ENCODE measurements around the gene HTT. TPM values are rescaled to one million over a fixed set of nuclear protein-coding genes. Genes with fewer than 3 reads are reported as not detected.

HTT gene
- total RNA-seq, 2 experiments from 2014 or later, result 52.2 to 72.7 TPM

DNA sequence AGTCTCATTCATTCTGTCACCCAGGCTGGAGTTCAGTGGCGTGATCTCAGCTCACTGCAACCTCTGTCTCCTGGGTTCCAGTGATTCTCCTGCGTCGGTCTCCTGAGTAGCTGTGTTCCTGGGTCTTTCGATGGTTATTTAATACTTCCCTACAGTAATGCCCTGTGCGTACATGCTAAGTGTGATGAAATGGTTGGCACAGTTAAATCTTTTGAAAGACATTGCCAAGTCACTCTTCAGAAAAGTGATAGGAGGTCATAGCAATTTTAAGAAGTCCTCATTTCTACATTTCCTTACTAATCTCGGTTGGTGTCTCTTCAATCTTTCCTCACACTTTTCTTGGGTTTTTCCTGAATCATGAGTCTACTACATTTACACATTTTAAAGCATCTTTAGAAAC, 14.5 kb upstream of the HTT start:
- H3K4me1 Mint-ChIP-seq, result no peaks in the 10 kb centered on the region
- H3K36me3 Mint-ChIP-seq, result peaks cover 9% of the 10 kb centered on the region
- ATAC-seq, result no peak
- H3K27me3 Mint-ChIP-seq, result peaks cover 2% of the 10 kb centered on the region
- CTCF ChIA-PET, result interaction anchor here (1.2 kb wide), 1 partner anchor 11 kb away, joined by 3 read pairs; no protein-coding TSS in a partner anchor
- no peak overlapping the region for H3K27ac Mint-ChIP-seq
- no peak for DNase-seq
- H3K9me3 Mint-ChIP-seq (ENCODE audit: low read depth), result peaks cover 7% of the 10 kb centered on the region
- H3K4me3 Mint-ChIP-seq, result no peak overlapping the region

DNA sequence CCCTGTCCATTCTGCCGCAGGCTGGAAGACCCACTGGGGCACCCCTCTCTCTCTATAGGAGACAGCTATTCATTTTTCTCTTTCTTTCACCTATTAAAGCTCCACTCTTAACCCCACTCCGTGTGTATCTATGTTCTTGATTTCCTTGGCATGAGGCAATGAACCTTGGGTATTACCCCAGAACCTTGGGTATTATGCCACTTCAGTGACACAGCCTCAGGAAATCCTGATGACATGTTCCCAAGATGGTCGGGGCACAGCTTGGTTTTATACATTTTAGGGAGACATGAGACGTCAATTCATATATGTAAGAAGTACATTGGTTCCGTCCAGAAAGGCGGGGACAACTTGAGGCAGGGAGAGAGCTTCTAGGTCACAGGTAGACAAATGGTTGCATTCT, 13.5 kb upstream of the HTT start:
- CTCF ChIA-PET, result interaction anchor here (0.8 to 1.2 kb wide), 3 partner anchors 8 to 80 kb away, joined by 3 to 4 read pairs (median 3); no protein-coding TSS in a partner anchor
- no peak overlapping the region for H3K4me3 Mint-ChIP-seq

DNA sequence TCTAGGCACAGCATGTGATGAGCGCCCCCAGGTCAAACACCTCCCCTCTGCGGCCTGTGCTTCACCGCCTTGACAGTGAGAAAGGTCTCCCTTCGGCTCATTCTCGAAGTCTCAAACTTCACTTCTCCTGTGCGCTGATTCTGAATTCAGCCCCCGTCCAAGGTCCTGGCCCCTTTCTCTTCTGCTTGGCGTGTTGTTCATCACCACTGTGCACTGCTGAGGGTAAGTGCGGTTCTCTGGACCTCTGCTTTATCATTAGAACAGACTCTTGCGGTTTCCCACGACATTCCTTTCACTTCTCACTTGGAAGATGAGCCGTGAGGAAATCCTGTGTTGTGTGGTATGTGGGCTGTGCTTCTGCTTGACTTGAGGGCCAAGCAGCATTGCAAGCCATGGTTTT, 12.0 kb upstream of the HTT start:
- ATAC-seq (no peak), DNase-seq (no peak)
- Mint-ChIP-seq H3K4me1 (no peaks in the 10 kb centered on the region), H3K27ac (no peak overlapping the region), H3K4me3 (no peak overlapping the region), H3K36me3 (no peaks in the 10 kb centered on the region), H3K27me3 (peaks cover 2% of the 10 kb centered on the region), H3K9me3 (ENCODE audit: low read depth) (no peaks in the 10 kb centered on the region)
- CTCF ChIA-PET, result interaction anchor here (0.9 kb wide), 1 partner anchor 84 kb away, joined by 3 read pairs; no protein-coding TSS in a partner anchor

More for the DNA sequence above, 13.5 kb upstream of the HTT start:
- DNase-seq, result no peak
- Mint-ChIP-seq H3K4me1 (no peaks in the 10 kb centered on the region), H3K9me3 (ENCODE audit: low read depth) (peaks cover 3% of the 10 kb centered on the region), H3K27me3 (peaks cover 2% of the 10 kb centered on the region), H3K27ac (no peak overlapping the region), H3K36me3 (peaks cover 5% of the 10 kb centered on the region)
- ATAC-seq, result no peak

DNA sequence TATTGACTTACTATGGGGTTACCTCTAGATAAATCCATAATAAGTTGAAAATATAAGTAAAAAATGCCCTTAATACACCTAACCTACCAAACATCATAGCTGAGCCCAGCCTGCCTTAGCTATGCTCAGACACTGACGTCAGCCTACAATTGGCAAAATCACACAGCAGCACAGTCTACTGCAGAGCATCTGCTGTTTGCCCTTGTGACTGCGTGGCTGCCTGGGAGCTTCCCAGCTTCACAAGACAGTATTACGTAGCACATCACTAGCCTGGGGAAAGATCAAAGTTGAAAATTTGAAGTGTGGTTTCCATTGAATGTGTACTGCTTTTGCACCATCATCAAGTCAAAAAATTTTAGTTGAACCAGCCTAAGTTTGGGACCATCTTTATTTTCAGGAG, 8.9 kb upstream of the HTT start:
- H3K27me3 Mint-ChIP-seq, result peaks cover 2% of the 10 kb centered on the region
- no peaks in the 10 kb centered on the region for H3K36me3 Mint-ChIP-seq
- no peaks in the 10 kb centered on the region for H3K9me3 Mint-ChIP-seq (ENCODE audit: low read depth)
- no peak overlapping the region for H3K27ac Mint-ChIP-seq
- ATAC-seq, result no peak
- CTCF ChIA-PET, result interaction anchor here (1.0 to 1.3 kb wide), 2 partner anchors 12 to 72 kb away, joined by 3 read pairs; no protein-coding TSS in a partner anchor
- no peak overlapping the region for H3K4me3 Mint-ChIP-seq
- no peaks in the 10 kb centered on the region for H3K4me1 Mint-ChIP-seq
- DNase-seq, result no peak

DNA sequence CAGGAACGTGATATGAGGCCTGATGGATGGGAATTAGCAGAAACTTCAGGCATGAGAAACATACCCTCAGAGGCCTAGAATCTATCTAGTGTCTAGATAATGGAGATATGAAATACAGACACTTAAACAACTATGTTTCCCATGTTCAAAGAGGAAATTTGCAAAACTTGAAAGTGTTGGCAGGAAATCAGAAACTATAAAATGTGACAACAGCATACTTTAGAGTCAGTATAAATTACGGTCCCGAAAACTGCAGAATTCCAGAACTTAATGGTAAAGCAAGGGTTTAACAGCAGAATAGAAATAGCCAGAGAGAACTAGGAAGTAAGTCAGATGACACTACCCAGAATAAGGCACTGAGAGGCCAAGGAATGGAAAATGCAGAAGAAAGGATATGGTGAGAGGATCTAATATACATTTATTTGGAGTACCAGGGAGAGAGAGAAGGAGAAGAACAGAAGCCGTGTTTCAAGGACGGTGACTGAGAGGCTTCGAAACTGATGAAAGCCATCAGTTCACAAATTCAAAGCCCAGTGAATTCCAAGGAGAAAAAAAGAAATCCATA, 7.6 kb upstream of the HTT start:
- ATAC-seq, result no peak
- no peak for DNase-seq
- CTCF ChIA-PET, result no interaction called here
- Mint-ChIP-seq H3K4me1 (no peaks in the 10 kb centered on the region), H3K4me3 (no peak overlapping the region), H3K27ac (no peak overlapping the region), H3K9me3 (ENCODE audit: low read depth) (no peaks in the 10 kb centered on the region), H3K27me3 (no peaks in the 10 kb centered on the region), H3K36me3 (no peaks in the 10 kb centered on the region)

DNA sequence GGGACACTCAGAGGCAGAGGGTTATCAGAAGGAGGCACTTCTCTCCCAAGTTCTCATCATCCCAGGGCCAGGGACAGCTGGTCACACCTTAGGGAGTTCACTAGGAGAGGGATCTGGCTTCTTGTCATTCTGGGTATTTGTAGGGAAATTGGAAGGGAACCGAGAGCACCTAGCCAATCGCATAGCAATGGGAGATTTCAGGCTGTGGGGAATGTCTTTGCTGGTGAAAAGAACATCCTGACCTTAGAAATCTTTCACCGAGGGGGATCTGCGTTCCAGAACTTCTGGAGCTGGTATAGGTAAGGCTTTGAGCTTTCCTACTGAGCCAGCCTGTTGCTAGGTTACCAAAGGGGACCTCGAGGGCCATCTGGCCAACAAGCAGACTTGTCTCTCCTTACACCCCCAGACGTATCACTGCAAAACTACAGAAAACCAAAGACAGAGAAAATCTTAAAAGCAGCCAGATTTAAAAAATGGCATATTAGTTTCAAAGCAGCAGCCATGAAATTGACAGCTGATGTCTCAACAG, 6.9 kb upstream of the HTT start:
- Mint-ChIP-seq H3K4me1 (no peaks in the 10 kb centered on the region), H3K27me3 (no peaks in the 10 kb centered on the region), H3K4me3 (no peak overlapping the region), H3K9me3 (ENCODE audit: low read depth) (no peaks in the 10 kb centered on the region), H3K36me3 (no peaks in the 10 kb centered on the region), H3K27ac (no peak overlapping the region)
- no peak for ATAC-seq
- DNase-seq, result no peak
- CTCF ChIA-PET, result no interaction called here

DNA sequence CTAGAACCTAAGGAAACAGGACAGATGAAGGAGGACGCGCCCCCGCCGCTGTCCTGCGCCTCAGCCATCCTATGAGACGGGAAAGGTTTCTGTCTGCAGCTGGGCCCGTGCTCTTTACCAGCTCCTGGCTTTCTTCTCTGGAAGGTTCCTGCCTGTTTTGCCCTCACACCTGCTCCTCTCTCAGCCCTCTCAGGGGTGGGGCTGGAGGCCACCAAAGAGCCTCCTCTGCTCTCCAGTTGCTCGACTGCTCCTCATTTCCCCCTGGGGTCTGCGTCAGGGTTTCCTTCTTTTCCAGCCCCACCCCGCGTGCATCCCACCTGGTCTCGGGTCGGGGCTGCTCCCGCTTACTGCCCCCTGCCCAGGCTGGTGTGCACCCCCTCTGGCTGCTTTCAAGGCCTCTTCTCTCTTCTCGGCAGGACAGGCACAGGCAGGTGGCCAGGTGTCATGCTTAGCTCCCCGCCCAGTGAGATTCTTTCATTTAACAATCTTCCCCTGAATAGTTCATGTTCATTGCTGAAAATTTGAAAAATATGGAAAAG, 4.8 kb upstream of the HTT start:
- Mint-ChIP-seq H3K4me3 (no peak overlapping the region), H3K4me1 (no peaks in the 10 kb centered on the region), H3K9me3 (ENCODE audit: low read depth) (no peaks in the 10 kb centered on the region), H3K27me3 (no peaks in the 10 kb centered on the region), H3K36me3 (no peaks in the 10 kb centered on the region), H3K27ac (no peak overlapping the region)
- DNase-seq (no peak), ATAC-seq (no peak)
- CTCF ChIA-PET, result interaction anchor here (1.2 kb wide), 1 partner anchor 9 kb away, joined by 3 read pairs; no protein-coding TSS in a partner anchor

DNA sequence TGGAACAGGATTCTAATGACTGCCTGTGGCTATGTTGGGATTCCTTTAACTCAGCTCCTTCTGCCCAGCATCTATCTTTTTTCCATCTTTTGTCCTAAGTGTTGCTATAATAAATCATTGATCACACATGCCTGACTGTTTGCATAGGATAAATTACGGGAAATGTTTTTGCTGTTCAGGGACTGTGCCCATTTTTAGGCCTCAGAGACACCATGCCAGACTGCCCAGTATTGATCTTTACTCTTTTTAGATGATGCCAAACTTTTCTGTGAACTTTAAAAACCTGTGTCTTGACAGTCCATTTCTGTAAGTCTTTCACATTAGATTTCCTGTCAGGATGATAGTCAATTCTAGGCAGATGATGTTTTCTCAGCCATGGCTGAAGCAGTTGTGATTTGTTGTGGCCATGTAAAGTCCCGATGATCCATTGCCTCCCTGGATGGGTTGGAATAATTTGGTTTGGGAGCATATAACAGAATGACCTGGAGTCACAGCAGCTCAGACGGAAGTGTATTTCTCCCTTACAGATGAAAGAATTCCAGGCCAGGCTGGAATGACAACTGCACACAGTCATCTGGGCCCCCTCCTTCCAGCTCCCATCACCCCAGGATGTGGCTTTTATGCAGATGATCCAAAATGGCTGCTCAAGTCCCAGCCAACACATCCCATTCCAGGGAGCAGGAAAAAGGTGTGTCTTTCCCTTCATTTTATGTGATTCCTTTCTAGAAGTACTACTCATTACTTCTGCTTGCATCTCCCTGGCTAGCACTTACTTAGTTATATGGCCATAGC, 3.6 kb upstream of the HTT start:
- peaks cover 7% of the 10 kb centered on the region for H3K4me1 Mint-ChIP-seq

DNA sequence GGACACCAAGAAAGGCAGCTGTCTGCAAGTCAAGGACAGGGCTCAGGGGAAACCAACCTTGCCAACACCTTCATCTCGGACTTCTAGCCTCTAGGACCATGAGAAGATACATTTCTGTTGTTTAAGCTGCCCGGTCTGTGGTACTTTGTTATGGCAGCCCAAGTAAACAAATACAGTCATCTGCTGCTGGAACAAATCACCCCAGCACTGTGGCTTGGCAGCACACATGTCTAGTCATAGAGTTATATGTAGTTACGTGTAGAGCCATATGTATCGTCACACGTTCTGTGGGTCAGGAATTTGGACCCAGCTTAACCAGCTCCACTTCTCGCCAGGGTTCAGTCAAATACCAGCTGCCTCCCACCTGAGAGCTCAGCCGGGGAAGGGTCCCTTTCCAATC, 2.7 kb upstream of the HTT start:
- CTCF ChIA-PET, result interaction anchor here (1.2 kb wide), 1 partner anchor 116 kb away, joined by 3 read pairs; no protein-coding TSS in a partner anchor
- Mint-ChIP-seq H3K9me3 (ENCODE audit: low read depth) (no peaks in the 10 kb centered on the region), H3K4me1 (peaks cover 15% of the 10 kb centered on the region), H3K4me3 (no peak overlapping the region), H3K36me3 (no peaks in the 10 kb centered on the region), H3K27me3 (no peaks in the 10 kb centered on the region), H3K27ac (no peak overlapping the region)
- no peak for DNase-seq
- ATAC-seq, result no peak

More for the DNA sequence above, 3.6 kb upstream of the HTT start:
- ATAC-seq (no peak), DNase-seq (no peak)
- no peak overlapping the region for H3K27ac Mint-ChIP-seq
- H3K4me3 Mint-ChIP-seq, result no peak overlapping the region
- CTCF ChIA-PET, result interaction anchor here (1.2 to 1.3 kb wide), 2 partner anchors 10 to 24 kb away, joined by 3 read pairs; no protein-coding TSS in a partner anchor
- no peaks in the 10 kb centered on the region for H3K27me3 Mint-ChIP-seq
- H3K36me3 Mint-ChIP-seq, result no peaks in the 10 kb centered on the region
- no peaks in the 10 kb centered on the region for H3K9me3 Mint-ChIP-seq (ENCODE audit: low read depth)

DNA sequence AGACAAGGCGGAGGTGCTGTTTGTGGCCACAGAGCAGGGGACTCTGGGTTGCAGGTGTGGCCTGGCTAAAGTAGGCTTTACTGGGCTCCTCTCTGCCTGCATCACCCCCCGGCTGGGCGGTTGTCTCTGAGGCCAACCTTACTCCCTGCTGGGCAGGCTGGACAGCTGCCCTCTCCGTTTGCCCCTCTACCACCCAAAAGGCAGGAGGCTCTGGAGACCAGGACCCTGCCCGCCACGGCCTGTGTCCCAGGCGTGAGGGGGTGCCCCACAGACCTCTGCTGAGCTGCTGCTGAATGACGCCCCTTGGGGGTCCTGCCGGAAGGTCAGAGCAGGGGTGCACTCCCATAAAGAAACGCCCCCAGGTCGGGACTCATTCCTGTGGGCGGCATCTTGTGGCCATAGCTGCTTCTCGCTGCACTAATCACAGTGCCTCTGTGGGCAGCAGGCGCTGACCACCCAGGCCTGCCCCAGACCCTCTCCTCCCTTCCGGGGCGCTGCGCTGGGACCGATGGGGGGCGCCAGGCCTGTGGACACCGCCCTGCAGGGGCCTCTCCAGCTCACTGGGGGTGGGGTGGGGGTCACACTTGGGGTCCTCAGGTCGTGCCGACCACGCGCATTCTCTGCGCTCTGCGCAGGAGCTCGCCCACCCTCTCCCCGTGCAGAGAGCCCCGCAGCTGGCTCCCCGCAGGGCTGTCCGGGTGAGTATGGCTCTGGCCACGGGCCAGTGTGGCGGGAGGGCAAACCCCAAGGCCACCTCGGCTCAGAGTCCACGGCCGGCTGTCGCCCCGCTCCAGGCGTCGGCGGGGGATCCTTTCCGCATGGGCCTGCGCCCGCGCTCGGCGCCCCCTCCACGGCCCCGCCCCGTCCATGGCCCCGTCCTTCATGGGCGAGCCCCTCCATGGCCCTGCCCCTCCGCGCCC, 1.1 kb upstream of the HTT start:
- ATAC-seq (peak; percentile 68), DNase-seq (no peak)
- Mint-ChIP-seq H3K9me3 (ENCODE audit: low read depth) (no peaks in the 10 kb centered on the region), H3K27ac (no peak overlapping the region), H3K4me1 (peaks cover 22% of the 10 kb centered on the region), H3K27me3 (no peaks in the 10 kb centered on the region), H3K4me3 (peak overlapping the region; percentile 33), H3K36me3 (no peaks in the 10 kb centered on the region)
- CTCF ChIA-PET, result interaction anchor here (0.8 to 1.6 kb wide), 3 partner anchors 27 to 111 kb away, joined by 3 read pairs; partner anchors contain the start of gene NOP14

DNA sequence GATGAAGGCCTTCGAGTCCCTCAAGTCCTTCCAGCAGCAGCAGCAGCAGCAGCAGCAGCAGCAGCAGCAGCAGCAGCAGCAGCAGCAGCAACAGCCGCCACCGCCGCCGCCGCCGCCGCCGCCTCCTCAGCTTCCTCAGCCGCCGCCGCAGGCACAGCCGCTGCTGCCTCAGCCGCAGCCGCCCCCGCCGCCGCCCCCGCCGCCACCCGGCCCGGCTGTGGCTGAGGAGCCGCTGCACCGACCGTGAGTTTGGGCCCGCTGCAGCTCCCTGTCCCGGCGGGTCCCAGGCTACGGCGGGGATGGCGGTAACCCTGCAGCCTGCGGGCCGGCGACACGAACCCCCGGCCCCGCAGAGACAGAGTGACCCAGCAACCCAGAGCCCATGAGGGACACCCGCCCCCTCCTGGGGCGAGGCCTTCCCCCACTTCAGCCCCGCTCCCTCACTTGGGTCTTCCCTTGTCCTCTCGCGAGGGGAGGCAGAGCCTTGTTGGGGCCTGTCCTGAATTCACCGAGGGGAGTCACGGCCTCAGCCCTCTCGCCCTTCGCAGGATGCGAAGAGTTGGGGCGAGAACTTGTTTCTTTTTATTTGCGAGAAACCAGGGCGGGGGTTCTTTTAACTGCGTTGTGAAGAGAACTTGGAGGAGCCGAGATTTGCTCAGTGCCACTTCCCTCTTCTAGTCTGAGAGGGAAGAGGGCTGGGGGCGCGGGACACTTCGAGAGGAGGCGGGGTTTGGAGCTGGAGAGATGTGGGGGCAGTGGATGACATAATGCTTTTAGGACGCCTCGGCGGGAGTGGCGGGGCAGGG, 568 bp downstream of the HTT start:
- peaks cover 4% of the 10 kb centered on the region for H3K36me3 Mint-ChIP-seq
- DNase-seq, result peak; percentile 71
- H3K27ac Mint-ChIP-seq, result peak overlapping the region; percentile 85
- CTCF ChIA-PET, result interaction anchor here (1.3 to 1.8 kb wide), 2 partner anchors 30 to 113 kb away, joined by 3 to 5 read pairs; partner anchors contain the start of gene NOP14
- peak; percentile 6 for ATAC-seq
- H3K4me3 Mint-ChIP-seq, result peak overlapping the region; percentile 87
- no peaks in the 10 kb centered on the region for H3K9me3 Mint-ChIP-seq (ENCODE audit: low read depth)
- H3K27me3 Mint-ChIP-seq, result no peaks in the 10 kb centered on the region
- peaks cover 27% of the 10 kb centered on the region for H3K4me1 Mint-ChIP-seq

DNA sequence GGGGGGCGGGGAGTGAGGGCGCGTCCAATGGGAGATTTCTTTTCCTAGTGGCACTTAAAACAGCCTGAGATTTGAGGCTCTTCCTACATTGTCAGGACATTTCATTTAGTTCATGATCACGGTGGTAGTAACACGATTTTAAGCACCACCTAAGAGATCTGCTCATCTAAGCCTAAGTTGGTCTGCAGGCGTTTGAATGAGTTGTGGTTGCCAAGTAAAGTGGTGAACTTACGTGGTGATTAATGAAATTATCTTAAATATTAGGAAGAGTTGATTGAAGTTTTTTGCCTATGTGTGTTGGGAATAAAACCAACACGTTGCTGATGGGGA, 1.1 kb downstream of the HTT start:
- Mint-ChIP-seq H3K4me1 (peaks cover 27% of the 10 kb centered on the region), H3K9me3 (ENCODE audit: low read depth) (no peaks in the 10 kb centered on the region), H3K27ac (no peak overlapping the region), H3K36me3 (peaks cover 7% of the 10 kb centered on the region), H3K27me3 (no peaks in the 10 kb centered on the region), H3K4me3 (peak overlapping the region; percentile 87)
- DNase-seq (no peak), ATAC-seq (no peak)
- CTCF ChIA-PET, result interaction anchor here (1.8 kb wide), 1 partner anchor 30 kb away, joined by 5 read pairs; no protein-coding TSS in a partner anchor

Data from activated CD8-positive, alpha-beta memory T cell treated with anti-CD3 and anti-CD28 coated beads, Interleukin-2, amount 10 ng/mL, durations not matched to agents 7 days and 5 days (primary cell).